GM03348 (cell line): ENCODE data around the gene CFAP100.

Experiments used
- DNase-seq: peaks from one replicate; pipeline ENCODE4 v3.0.0; 2012; ENCODE audit warnings: low spot score

Gene CFAP100

DNA sequence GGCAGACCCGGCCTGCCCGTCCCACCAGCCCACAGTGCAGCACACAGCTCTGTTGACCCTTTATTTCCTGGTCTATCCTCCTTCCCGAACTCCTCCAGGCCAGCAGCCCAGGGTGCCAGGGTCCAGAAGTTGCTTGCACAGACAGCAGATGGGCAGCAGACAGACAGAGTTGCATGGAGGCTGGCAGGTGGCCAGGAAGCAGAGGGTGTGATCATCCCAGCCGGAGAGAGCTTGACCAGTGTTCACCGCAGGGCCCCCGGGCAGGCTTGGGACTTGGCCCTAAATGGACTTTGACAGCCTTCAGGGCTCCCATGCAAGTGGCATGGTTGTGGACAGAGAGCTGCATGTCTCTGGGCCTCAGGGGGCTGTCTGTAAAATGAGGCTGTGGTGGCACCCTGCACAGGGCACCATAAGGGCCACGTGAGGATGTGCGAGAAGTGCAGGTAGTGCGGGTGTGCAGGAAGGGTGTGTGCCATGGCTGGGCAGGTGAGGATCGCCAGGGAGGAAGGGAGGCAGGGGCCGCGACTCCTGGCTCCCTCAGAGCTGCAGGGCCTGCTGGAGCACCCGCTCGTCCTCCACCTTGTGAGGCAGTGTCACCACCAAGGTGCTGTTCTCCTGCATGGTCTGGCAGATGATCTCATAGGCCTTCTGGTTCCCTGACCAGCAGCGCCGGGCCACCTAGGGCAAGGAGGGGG lies 87.2 kb downstream of the CFAP100 start:
- peak; percentile 40 for DNase-seq

- DNase-seq = no peak
Measured at GRCh38 chr3:126482503-126483255, 88.0 kb downstream of the CFAP100 start.

DNA sequence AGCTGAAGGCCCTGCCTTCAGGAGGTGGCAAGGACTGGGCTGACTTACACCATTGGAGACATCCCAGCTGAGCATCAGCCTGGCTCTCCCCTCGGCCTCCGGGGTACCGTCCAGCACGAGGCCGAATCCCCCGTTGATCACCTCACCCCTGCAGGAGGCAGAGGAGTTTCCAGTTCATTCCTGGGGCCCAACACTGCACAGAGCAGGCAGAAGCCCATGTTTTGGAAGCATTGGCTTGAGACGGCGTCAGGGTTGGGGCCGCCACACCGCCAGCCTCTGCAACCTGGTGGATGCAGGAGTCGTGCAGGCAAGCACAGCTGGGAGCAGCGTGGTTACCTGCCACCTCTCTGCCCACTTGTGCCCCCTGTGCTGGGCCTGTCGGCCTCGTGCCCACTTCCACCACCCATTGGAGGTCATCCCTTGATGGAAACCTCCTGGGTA lies 88.6 kb downstream of the CFAP100 start:
- DNase-seq = no peak

DNA sequence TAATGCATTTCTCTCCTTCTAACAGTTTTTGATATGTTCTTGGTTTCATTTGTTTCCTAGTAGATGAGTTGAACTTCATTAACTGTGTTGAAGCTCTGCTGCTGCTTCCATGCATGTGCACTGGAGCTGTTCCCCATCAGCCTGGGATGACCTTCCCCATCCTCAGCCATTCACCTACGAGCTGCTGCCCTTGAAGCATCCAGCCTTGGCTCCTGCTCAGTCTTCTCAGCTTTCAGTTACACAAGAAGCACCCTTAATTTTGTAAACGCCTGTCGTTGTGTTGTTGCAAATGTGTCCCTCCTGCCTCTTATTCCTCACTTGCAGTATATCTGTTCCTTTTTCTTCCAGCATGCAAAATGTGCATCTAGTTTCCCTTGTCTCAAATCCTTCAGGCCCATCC lies 89.4 kb downstream of the CFAP100 start:
- no peak for DNase-seq

- no peak for DNase-seq
Measured at GRCh38 chr3:126484662-126485061, 90.0 kb downstream of the CFAP100 start.

GRCh38 chr3:126485176-126485897 lies 90.6 kb downstream of the CFAP100 start:
- no peak for DNase-seq

- DNase-seq = no peak
Measured at GRCh38 chr3:126485956-126486355, 91.2 kb downstream of the CFAP100 start.
